HG03565 (cell line): ENCODE measurements around the gene CREG1.

ENCODE experiments used
- ATAC-seq: cut with Tn5 transposase; IDR thresholded peaks from one replicate; pipeline ENCODE4 v1.9.1; 2021; ENCODE audit warnings: mild to moderate bottlenecking, moderate library complexity; ENCODE audit not compliant: unreplicated experiment

The CREG1 gene

DNA sequence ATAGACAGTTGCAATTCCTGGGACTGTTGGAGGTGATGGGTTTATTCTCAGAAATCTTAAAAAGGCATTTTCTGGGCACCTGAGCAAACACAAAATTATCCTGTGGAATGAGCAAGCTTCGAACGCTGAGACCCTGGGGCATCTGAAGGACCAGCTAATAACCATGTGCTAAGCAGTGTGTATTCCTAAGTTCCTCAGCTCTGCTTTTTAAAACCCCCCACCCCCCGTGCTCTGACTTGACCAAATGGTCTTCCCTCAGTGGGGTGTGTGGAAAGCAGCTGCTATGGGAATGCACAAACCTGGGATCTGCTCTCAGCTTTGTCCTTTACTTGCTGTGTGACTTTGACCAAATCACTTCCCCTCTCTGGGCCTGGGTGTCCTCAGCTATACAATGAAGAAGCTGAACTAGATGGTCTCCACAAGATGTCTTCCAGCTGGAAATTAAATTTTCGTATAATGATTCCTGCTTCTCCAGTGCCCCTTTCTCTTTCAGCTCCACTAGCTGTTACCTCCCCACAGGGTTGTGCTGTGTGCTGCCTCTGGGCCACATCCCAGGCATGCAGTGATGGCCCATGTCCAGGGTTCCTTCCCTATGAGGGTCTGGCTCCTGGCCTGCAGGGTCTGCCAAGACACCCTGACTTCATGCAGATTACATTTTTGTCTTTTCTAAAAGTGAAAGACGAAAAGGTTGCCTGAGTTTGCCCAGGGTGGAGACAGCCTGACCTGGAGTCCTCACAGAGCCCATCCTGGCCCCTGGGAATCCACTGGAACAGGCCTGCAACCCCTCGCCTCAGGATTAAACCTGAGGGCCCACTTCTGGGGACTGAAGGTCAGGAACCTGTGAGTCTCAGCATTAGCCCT, 20.4 kb downstream of the CREG1 start:
- no peak for ATAC-seq

DNA sequence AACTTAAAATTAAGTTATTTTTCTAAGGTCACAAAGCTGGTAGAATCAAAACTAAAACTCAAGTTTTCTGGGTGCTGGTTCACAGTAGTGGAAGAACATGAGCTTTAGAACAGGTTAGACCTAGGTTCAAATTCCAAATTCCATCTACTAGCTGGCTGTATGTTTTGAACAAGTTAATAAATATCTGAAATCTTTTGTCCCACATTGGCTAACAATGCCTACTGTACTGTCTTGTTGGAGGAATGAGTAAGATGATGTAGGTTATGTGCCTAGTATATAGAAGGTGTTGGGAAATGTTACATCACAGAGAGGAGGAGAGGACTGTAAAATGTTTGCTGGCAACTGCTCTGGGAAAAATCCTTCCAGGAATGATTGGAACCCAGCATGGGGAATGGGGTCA, 21.2 kb downstream of the CREG1 start:
- no peak for ATAC-seq

DNA sequence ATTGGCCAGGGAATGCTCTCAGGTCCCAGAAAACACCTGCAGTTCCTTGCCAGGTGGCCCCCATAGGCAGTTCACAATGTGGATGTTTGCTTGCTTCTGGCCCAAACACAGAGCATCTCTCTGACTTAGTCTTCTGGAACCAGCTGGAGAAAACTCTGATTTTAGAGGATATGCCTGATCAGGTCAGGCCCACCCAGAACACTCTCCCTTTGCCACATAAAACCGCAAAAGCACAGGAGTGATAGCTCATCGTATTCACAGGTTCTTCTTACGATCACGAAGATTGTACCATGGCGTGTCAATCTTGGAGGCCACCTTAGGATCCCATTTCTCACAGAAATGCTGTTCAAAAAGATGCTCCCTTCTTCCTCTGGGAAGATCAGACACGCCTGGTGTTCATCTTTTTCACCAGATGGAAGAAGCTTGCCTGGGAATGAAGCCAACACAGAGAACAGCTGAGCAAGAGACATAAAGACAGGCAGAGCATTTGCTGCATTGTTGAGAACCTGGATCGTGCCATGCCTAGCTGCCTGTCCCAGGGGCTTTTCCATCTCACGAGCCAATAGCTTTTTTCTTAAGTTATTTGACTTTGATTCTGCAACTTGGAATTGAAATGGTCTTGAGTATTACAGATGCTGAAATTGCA, 23.6 kb downstream of the CREG1 start:
- no peak for ATAC-seq

DNA sequence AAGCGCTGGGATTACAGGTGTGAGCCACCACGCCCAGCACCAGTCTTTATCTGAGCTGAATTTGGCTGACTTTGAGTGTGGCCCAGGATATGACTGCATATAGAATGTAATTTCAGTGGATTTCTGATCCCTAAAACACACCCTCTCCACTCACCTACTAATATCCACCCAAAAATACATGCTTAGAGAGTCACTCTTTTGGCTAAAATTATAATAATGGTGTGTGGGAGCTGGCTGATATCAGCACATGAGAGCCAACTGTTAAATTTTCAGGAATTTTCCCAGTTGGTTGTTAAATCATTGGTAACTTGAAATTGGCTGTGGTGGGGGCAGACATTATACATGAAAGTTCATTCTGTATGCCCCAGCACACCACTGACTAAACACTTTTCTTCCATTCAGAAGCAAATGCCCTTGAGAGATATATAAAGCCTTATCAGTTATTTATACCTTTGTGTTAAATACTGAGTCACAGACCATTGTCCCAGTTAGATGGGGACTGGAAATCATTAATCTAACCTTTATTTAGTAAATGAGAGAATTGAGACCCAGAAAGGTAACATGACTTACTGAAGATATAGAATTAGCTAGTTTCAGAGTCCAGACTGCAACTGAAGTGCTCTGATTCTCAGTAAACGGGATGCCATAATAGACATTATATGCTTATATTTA, 25.4 kb downstream of the CREG1 start:
- no peak for ATAC-seq

DNA sequence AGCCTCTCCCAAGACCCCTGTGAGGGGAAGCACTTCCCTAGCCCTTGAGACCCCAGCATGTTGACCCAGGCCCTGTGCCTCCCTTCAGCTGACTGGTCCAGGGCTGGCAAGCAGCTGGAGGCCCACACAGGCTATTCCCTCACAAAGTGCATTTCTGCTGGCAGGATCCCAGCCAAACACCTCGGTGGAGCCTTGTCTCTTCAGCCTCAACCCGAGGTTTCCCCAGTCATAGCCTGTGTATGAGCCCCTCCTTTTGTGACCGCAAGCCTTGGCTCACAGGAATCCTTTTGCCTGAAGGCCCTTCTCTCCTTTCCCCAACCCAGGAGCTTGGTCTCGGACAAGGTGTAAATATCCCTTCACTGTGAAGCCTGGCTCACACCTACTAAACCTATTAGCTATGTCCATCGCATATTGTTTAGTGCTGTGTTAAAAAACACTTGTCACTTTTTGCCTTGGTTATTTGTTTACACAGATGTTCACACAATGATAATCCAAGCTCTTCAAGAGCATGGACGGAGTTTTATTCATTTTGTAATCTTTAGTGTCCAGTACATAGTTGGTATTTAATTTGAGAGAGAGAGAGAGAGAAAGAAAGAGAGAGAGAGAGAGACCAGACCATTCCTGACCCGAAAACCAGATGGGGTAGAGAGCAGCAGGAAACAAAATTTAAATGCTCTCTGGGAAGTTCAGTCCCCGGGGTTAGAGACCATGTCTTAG, 26.7 kb downstream of the CREG1 start:
- ATAC-seq = no peak

DNA sequence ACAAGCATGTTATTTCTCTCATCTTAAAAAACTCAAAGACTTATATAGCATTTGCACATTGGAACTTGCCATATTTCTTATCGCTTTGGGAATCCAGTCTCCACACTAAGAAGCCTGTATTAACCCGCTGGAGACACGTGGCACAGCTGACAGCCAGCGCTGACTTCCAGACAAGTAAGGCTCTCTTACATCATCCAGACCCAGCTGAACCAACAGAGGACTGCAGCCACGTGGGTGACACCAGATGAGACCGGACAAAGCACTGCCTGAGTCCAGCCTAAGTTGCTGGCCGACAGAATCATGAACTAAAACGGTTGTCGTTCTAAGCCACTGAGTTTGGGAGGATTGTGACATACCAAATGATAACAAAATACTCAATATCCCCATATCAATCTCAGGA, 28.9 kb downstream of the CREG1 start:
- ATAC-seq = no peak

DNA sequence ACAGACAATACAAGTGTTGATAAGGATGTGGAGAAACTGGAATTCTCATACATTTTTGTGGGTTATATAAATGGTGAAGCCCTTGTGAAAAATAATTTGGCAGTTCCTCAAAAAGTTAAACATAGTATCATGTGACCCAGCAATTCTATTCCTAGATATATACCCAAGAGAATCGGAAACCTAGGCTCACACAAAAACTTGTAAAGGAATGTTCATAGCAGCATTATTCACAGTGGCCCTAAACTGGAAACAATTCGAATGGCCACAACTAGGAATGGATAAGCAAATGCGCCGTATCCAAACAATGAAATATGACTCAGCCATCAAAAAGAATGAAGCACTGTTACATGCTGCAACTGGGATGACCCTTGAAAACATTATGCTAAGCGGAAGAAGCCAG, 31.3 kb downstream of the CREG1 start:
- ATAC-seq = no peak

DNA sequence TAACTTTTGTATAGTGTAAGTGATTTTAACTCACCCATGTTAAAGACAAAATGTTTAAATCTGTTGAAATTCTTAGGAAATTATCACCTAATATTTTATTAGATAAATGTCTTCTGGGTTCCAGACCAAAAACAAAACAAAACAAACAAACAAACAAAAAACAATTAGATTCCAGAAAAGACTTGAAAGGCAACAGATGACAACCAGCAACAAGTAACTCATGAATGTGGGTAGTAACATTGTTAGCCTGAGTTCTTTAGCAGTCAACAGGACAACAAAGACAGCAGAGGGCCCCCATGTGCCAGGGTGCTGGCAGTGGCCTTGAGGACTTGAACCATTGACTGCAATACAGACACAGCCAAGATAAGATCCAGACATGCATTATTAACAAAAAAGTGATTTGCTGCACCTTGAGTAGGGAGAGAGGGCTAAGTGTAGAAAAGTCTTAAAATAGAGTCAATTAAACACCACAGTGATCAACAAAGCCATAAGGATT, 32.8 kb downstream of the CREG1 start:
- no peak for ATAC-seq

DNA sequence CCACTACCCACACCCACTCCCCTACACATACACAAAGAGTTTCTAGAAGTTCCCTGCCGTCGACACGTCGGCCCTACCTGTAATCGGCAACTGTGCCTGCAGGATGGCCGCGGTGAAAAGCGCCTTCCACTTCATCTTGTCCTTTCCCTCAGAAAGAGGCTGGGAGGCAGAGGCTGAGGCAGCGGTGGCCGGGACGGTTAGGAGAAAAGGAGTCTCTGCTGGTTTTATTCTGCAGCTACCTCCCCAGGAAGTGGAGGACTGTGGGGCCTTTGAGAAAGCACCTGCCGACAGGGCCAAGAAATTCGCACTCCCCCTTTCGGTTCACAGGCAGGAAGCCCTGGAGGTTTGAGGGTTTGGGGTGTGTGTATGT, 35.2 kb downstream of the CREG1 start, which contains the start of gene CD247:
CD247 (minus strand) TSS at position 199 of the 370 bp plus-strand sequence; CDS start at position 135, 64 bp downstream.
- no peak for ATAC-seq

DNA sequence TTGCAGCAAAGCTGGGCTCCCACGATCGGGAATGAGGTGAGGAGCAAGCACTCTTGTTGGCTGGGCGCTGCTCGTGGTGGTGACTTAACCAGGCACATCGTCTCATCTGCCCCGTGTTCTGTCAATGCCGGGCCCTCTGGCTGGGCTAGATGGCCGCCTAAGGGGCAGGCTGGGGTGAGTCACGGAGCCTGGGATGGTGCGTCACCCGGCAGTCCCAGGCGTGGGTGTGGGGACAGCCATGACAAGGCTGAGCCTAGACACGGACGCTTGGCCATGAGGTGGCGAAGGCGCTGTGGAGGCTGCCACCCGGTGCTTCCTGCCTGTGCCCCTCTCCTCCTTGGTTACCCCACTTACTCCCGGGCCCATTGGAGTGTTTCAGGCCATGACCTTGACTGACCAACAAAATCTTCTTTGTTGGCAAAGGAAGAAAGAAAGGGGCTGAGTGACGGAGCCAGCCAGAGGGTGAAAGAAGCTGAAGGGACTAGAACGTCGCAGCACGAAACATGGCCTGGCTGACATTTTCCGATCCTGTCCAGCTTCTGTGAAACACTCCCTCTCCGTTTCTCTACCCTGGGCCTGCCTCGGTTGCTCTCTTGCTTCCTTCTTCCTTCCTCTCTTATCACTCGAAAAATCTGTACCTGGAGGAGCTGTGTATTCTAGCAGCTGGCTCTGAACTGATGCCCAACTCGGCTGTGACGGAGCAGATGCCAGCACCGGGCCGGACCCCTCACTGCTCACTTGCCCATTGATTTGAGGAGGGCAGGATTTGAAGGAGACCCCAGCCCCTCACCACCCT, 35.8 kb downstream of the CREG1 start:
- ATAC-seq = no peak

DNA sequence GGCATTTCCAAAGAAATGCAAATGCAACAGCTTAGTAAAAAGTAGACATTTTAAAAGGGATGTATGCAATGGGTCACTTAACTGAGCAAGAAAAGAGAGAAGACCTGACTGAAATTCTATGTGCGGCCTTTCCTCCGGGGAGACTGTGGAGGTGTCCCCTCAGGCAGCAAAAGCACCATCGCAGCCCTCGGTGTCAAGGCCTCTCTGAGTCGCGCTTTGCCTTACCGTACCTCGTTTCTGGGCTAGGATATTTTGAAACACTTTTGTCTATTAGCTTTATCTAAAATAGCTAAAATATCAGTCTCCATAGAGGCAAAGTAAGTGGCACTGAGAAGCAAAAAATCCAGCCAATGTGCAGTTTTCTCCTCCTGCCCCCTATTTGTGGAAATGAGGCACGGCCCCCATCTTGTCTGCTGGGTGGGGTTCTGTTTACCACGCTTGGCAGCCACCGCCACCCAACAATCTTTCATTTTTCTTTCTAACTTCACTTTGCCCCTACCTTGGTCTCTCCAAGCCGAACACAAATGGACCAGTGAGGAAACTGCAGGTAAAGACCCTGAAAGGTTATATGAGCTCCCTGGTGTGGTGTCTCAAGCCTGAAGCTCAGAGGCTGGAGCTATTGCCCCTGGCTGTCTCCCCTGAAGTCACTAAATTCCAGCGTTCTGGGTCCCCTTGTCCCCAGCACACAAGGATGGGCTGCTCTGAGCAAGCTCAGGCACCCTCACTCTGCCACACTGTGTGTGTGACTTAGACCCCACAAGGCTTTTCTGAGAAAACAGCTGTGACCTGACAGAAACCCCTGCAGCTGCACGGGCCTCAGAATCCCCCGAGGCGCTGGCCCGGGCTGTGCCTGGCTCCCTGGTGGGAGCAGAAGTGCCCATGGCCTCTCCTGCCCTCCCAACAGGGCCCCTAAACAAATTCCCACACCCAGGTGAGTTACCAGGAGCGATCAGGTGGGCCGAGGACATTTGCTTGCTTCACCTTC, 36.9 kb downstream of the CREG1 start:
- no peak for ATAC-seq

DNA sequence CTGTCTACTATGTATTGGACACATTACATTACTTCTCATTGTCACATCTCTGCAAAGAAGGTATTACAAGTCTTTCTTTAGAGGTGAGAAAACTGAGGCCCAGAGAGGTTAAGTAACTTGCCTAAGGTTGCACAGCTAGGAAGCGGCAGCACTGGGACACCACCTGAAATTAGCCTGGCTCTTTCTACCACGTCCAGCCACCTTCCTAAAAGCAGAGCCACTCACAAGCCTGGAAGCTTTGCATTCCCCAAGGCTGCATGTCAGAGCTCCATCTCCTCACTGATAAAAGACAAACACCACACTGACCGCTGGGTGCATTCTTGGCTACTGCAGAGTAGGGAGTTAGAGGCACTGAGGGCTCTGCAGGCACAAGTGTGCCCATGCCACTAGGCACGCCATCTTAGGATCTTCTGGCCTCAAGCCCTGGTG, 37.7 kb downstream of the CREG1 start:
- no peak for ATAC-seq

DNA sequence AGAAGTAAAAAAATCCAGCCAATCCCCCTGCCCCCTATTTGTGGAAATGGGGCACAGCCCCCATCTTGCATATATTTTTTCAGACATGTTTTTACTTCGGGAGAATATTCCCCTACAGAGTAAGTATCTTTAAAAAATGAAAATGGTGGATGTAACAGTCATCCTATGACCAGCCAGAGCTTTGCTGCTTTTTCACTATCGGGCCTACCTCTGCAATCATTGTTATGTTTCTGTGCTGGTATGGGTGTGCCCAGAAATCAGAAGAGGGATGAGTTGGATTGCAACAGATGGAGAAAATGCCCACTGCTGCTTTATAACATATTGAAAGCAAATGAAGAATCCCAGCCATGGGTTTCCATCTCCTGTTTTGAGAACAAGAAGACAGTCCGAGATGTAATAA, 38.1 kb downstream of the CREG1 start:
- no peak for ATAC-seq

DNA sequence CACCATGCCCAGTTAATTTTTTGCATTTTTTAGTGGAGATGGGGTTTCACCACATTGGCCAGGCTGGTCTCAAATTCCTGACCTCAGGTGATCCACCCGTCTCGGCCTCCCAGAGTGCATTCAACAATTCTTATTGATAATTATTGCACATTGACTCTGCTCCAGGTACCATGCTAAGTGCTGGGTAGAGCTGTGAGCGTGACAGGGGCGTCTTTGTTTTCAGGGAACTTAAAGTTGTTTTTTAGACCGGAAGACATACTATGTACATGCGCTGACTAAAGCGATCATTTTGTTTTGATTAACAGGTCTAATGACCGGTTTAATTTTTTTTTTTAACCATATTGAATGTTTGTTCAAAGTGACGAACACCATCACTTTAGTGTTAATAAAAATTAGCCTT, 39.3 kb downstream of the CREG1 start:
- ATAC-seq = no peak

DNA sequence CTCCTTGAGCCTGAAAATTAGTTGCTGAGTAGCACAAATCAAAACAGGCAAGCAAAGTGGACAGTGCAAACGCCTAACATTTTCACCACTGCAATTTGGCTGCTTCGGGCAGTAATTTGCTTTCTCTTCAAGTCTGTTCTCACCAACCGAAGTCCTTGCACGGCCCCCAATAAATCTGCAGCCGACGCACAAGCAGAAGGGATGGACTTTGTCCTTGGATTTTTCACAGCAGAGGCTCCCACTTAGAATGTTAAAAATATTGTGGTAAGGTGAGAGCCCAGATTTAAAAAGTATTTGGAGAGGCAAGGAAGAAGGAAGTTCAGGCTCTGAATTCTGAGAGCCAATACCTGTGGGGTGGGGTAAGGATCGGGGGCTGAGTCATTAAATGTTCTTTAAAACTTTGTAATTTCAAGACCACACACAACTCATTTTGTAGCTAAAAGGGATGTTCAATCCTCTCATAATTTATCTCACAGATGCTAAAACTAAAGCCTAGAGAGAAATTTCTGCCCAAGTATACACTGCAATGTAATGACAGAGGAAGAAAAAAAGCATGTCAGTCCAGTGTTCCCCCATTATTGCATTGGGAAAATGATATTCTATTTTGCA, 41.4 kb downstream of the CREG1 start:
- no peak for ATAC-seq

DNA sequence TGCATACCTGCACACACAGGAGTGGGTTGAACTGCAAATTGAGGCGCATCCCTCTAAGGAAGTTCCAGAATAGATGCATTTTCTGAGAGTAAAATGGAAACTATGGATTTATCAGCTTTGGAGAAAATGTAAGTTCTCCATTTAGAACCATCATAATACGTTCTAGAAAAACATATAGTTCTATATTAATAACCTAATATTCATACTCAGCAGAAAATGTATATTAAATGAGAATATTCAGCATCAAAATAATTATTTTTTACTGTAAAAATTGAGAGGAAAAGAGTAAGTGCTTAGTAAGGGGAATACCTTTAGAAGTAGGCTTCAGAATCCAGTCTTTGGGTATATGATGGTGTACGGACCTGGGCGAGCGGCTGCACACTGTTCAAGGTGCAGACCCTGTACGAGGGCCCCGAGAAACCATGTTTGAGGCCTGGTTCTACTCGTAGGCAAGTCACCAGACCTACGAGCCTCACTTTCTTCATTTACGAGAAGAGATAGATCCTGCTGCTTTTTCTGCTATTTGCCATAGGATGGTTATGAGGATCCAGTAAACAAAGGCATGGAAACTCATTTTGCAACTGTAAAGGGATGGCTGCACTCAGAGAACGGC, 42.1 kb downstream of the CREG1 start:
- ATAC-seq = no peak

DNA sequence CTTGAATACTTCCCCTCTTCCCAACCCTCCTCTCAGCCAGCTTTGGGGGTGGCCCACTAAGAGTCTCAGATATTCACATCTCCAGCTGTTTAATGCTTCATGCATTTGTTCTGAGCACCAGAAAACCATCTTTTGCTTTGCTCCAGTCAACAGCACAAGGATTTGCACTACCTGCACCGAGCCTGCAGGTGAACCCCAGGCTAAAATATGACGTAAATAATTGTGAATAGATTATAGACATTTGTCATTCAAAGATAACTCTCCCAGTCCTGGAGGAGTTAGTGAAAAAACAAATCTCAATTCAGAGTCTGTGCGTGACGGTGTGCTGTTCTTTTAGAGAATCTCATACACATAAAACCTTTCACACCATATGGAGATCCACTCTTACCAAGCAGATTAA, 42.7 kb downstream of the CREG1 start:
- no peak for ATAC-seq

DNA sequence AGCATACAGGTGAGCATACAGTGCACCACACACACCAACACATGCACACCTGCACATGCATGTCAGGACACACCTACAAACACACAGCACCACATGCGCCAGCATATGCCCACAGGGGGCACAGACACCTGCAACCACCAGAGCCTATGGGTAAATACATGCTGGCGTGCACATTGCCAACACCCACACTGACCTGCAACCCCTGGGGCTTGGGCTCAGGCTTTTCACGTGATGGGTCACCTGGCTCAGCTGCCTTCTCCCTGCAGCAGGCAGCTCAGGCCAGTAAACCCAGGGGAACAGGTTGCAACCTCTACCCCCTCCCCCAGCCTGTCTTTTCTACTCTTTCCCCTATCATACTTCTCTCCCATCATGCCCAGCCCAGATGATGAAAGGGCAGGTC, 43.3 kb downstream of the CREG1 start:
- ATAC-seq = no peak
